SK-N-SH treated with all-trans-retinoic acid at 6 μM for 48 hours (cell line): ENCODE data around the gene RPRD1B.

Experiments used
- BACH2 ChIP-seq: fragments of 250-450 bp; sonication (Bioruptor Pico); IDR thresholded peaks from 2 replicates; pipeline ENCODE4 v1.9.0; 2021; ENCODE audit warnings: mild to moderate bottlenecking, borderline replicate concordance
- CSDC2 ChIP-seq: fragments of 250-450 bp; sonication (Bioruptor Pico); IDR thresholded peaks from 2 replicates; pipeline ENCODE4 v1.5.0; 2020; ENCODE audit warnings: mild to moderate bottlenecking, moderate library complexity
- POU6F1 ChIP-seq: fragments of 250-450 bp; sonication (Bioruptor Pico); IDR thresholded peaks from 2 replicates; pipeline ENCODE4 v1.8.0; 2021; ENCODE audit warnings: low read depth, mild to moderate bottlenecking, moderate library complexity, borderline replicate concordance
- SNAI2 ChIP-seq: fragments of 250-450 bp; sonication (Bioruptor Pico); IDR thresholded peaks from 2 replicates; pipeline ENCODE4 v1.5.0; 2020; ENCODE audit warnings: mild to moderate bottlenecking, moderate library complexity
- ZFP30 ChIP-seq: fragments of 450-650 bp; formaldehyde crosslinking; IDR thresholded peaks from 2 replicates; pipeline ENCODE4 v1.5.0; 2022; ENCODE audit warnings: mild to moderate bottlenecking, moderate library complexity
- ZNF565 ChIP-seq: fragments of 450-650 bp; formaldehyde crosslinking; conservative IDR thresholded peaks from 2 replicates; pipeline ENCODE4 v1.5.0; 2020; ENCODE audit warnings: low read depth, mild to moderate bottlenecking, moderate library complexity
- ZNF8 ChIP-seq: fragments of 450-650 bp; formaldehyde crosslinking; IDR thresholded peaks from 2 replicates; pipeline ENCODE4 v1.5.0; 2020; ENCODE audit warnings: mild to moderate bottlenecking, moderate library complexity

GRCh38 chr20:38034961-38035360, 1.4 kb downstream of the RPRD1B start:
- TF ChIP-seq ZNF565 (CRISPR knock-in tag) = no peak
- no peak for TF ChIP-seq SNAI2 (CRISPR knock-in tag)
- TF ChIP-seq POU6F1 = no peak
- TF ChIP-seq CSDC2 (CRISPR knock-in tag) = no peak
- TF ChIP-seq ZFP30 (CRISPR knock-in tag) = no peak
- TF ChIP-seq ZNF8 (CRISPR knock-in tag) = no peak
- TF ChIP-seq BACH2 (CRISPR knock-in tag) = no peak
